Upper lobe of left lung (tissue), 4 donors: Measurements from ENCODE around the gene LNPK.

ENCODE experiments used
- POLR2A ChIP-seq, 4 donors: fragments of 450-650 bp; IDR thresholded peaks; one replicate each; pipeline ENCODE4 v1.5.1; 2016 to 2017; ENCODE audit warnings: antibody characterized with exemption in 4 of 4, mild to moderate bottlenecking in 2 of 4
- TF ChIP-seq, protein P1 (sequence below), 6 experiments: fragments of 450-650 bp in 4 of 6; fragments of 200-600 bp in 2 of 6; sonication (generic) in 2 of 6; IDR thresholded peaks; one replicate each; pipeline ENCODE4 v1.5.1; 2016 to 2019; ENCODE audit warnings: antibody characterized with exemption in 6 of 6

GRCh38 chr2:175930504-175930903 is 71.6 kb downstream of the LNPK start:
- TF ChIP-seq, protein P1, sequence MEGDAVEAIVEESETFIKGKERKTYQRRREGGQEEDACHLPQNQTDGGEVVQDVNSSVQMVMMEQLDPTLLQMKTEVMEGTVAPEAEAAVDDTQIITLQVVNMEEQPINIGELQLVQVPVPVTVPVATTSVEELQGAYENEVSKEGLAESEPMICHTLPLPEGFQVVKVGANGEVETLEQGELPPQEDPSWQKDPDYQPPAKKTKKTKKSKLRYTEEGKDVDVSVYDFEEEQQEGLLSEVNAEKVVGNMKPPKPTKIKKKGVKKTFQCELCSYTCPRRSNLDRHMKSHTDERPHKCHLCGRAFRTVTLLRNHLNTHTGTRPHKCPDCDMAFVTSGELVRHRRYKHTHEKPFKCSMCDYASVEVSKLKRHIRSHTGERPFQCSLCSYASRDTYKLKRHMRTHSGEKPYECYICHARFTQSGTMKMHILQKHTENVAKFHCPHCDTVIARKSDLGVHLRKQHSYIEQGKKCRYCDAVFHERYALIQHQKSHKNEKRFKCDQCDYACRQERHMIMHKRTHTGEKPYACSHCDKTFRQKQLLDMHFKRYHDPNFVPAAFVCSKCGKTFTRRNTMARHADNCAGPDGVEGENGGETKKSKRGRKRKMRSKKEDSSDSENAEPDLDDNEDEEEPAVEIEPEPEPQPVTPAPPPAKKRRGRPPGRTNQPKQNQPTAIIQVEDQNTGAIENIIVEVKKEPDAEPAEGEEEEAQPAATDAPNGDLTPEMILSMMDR (IDR thresholded peaks at IDR 0.05) = no peak
- no peak for TF ChIP-seq POLR2A (IDR thresholded peaks at IDR 0.05)
